ENCODE measurements around the gene OR51B2. TPM values are rescaled to one million over a fixed set of nuclear protein-coding genes. Genes with fewer than 3 reads are reported as not detected.
"Not testable (repeated sequence)": the region's sequence is repeated elsewhere in the genome, so short reads cannot be mapped to it uniquely, and the experiment has no call there.

Gene OR51B2
- total RNA-seq: not detected

DNA sequence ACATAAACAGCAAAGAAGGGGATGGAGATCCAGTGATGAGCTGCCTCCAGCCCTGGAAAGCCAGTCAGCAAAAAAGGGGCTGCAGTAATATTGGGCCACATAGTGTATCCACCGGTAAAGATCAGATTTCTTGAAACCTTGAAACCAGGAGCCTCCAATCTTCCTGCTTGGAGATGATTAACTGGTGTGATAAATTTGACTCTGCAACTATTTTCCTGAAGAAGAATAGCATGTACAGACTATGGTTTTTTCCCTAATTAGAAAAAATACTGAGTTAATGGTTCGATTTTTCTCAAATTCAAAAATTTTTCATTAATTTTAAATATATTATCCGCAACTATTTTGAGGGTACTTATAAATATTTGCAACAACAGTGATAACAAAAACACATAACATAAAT is at the start of gene OR51B2:
OR51B2 (minus strand) TSS at position 101 of the 400 bp plus-strand sequence; CDS start at position 101, 0 bp downstream.
- no peak for DNase-seq (ENCODE audit: low spot score)

- DNase-seq (ENCODE audit: low spot score): no peak
These were observed 45.7 kb upstream of the OR51B2 start for GRCh38 chr11:5369789-5370188.

- DNase-seq (ENCODE audit: low spot score): no peak
These were observed 44.5 kb upstream of the OR51B2 start for GRCh38 chr11:5368502-5369043.

GRCh38 chr11:5367448-5368074 is 43.5 kb upstream of the OR51B2 start:
- no peak for DNase-seq (ENCODE audit: low spot score)

DNA sequence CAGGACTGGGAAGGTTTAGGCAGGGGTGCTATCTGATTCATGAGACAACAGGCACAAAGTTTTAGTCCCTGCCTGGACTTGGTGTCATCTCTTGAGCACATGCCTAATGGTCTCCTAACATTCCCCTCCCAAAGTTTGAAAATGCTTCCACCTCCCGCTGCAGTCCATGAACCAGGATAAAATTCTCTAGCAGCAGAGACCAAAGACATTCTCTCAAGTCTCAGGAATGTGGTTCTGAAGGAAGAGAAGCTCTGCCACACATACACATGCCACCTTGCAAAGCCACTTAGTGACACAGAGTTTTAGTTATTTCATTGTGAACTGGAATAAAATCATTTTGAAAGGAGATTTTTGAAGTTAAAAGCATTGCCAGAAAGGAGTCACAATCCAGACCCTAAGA is 42.8 kb upstream of the OR51B2 start:
- no peak for DNase-seq (ENCODE audit: low spot score)

DNA sequence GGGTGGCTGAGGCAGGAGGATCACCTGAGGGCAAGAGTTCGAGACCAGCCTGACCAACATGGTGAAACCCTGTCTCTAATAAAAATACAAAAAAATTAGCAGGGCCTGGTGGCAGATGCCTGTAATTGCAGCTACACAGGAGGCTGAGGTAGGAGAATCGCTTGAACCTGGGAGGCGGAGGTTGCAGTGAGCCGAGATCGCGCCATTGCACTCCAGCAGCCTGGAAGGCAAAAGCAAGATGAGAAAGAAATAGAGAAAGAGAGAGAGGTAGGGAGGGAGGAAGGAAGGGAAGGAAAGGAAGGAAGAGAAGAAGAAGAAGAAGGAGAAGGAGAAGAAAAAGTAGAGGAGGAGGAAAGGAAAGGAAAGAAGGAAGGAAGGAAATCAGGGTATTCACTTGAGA is 42.3 kb upstream of the OR51B2 start:
- DNase-seq (ENCODE audit: low spot score): not testable (repeated sequence)

DNA sequence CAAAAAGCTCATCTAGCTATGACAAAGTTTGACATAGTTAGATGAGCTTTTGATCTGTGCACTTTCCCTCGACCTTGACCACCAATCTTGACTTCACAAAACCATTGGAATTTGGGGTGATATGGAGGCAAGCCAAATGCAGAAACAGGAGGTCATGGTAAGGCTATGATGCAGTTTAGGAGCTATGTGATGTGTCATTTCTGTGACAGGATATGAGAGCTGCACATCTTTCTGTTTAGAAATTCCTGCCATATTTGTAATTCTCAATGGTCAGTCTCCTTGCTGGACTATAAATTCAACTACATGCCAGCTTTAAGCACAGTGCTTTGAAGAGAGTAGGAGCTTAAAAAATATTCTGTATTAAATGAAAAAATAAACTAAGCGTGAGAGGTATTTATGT is 40.1 kb upstream of the OR51B2 start:
- DNase-seq (ENCODE audit: low spot score): no peak

DNA sequence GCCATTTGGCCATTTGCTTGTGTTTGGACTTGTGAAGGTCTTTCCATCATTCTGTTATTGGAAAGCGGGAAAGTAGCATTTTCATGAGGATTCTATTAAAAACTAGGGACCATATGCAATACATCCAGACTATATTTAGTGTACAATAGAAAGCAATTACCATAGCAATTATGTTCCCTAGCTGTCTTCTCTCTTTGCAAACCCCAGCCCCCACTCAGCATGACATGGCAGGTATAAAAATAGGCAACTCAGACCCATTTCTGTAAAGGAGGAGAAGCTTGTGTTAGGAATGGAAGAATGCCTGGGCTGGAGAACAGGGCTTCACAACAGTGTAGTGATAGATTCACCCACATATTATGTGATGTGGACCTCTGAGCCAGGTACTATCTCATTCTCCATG is 39.6 kb upstream of the OR51B2 start:
- no peak for DNase-seq (ENCODE audit: low spot score)

DNA sequence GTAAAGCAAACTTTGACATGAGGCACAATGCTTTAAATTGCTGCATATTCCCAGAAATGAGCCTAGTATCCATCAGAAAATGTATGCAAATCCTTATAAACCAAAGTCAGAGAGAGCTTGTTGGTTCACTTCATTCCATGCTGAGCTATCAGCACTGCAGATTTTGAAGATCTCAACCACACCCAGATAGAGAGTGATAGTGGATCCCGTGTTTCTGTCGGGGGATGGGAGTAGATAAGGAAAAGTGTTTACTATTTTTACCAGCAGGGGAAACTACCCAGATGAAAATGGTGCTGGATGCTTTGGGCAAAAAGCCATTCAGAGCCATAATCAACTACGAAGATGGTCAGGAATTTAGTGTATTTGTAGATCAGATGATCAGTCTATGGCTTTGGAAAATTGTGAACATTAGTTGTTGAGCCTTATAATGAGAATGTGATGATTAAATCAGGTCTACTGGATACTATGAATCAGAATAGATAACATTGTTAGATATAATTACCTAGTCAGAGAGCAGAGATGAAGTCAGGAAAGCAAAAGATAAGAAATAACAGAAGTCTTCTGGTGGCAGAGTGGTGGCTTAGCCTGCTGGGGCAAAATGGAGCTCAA is 38.0 kb upstream of the OR51B2 start:
- no peak for DNase-seq (ENCODE audit: low spot score)

DNA sequence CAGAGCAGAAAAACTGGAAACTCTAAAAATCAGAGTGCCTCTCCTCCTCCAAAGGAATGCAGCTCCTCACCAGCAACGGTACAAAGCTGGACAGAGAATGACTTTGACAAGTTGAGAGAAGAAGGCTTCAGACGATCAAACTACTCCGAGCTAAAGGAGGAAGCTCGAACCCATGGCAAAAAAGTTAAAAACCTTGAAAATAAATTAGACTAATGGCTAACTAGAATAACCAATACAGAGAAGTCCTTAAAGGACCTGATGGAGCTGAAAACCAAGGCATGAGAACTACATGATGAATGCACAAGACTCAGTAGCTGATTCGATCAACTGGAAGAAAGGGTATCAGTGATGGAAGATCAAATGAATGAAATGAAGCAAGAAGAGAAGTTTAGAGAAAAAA is 31.9 kb upstream of the OR51B2 start:
- not testable (repeated sequence) for DNase-seq (ENCODE audit: low spot score)

GRCh38 chr11:5351208-5351607 is 27.1 kb upstream of the OR51B2 start, which contains the start of gene OR51B6:
TSS of gene OR51B6 (plus strand) at chr11:5351508. CDS start at chr11:5351508, 0 bp downstream.
- DNase-seq (ENCODE audit: low spot score): no peak

DNA sequence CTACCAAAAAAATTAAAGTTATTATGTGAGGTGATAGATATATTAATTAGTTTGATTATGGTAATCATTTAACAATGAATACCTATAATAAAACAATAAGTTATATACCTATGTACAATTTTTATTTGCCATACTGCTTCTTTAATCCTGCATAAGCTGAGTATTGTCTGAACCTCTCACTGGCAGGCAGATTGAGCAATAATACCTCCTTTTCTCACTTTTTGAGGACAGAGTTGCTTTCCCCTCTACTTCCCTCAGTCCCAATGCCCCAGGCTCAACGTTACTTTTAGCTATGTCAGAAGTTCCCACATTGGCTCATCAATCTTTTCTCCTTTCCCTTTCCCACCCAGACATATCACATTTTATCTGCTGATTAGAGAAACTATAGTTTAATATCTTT is 25.5 kb upstream of the OR51B2 start:
- DNase-seq (ENCODE audit: low spot score): no peak

DNA sequence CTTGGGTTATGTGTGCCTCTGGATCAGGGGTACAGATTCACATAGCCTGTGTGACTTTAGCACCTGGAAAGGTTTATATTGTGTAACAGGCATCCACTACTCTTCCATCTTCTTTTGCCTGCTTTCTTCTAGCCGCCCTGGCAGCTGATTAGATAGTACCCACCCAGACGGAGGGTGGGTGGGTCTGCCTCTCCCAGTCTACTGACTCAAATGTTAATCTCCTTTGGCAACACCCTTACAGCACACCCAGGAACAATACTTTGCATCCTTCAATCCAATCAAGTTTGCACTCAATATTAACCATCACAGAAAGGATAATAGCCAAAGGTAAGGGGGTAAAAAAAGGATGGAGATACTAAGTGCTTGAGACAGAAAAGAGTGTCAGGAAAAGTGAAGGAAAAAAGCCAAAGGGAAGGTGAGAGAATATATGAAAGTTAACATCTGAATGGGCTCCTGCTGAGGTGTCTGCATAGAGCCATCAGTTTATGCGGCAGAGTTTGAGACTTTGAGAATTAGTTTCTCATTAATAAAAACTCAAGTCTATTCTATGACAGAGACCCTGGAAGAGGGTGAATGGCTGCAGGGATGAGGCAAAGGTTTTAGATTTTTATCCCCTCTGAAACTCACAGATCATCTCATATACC is 24.6 kb upstream of the OR51B2 start:
- DNase-seq (ENCODE audit: low spot score): no peak

DNA sequence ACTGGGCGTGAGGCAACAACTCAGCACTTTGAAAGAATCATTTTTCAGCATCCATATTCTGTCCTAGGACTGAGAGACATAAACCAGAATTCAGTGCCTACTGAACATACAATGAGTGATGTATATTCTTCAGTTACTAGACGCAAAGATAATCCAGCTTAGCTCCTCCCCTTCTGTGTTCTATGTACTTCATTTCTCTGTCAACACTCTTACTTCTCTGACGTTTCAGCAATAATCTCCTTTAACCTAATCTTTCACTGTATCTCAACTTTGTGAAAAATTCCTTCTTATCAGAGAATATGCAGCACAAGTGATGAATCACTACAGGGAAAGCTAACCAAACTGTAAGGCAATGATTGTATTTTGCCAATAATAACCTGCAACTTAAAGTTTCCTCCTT is 21.7 kb upstream of the OR51B2 start:
- no peak for DNase-seq (ENCODE audit: low spot score)

DNA sequence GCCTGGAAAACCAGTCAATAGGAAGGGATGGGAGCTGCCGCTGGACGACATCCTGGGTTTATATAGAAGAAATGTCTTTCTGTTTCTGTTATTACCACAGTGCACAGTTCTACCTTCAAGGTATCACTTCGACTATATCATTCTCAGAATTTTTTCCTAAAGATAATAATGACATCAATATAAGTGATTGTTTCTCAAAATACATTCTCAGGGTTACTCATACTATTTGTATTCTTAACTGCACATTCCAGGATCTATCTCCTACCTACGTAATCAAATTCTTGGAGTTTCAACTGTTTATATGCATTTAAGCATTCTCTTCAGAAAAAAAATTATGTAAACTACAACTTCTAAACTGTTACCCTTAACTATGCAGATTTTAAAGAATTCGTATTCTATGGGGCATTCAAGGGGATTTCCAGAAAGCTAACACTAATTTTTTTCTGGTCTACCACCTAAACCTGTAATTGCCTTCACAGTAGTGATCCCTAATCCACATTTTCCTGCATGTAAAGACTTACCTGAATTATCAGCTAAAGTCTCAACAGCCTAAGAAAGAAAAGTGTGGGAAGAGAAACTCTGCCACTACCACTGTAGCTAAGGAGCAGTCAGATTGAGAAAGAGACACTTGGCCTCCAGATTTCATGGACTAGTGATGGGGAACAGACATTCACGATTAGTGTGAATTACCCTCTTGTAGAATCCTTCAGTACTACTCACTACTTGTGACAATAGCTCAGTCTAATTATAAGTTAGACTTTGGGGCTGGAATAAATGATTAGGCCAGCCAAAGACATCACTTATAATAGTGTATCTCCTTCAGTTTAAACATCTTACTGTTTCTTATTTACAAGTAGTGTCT is 19.6 kb upstream of the OR51B2 start, which contains the start of gene OR51B5:
OR51B5 (minus strand) TSS at position 51 of the 862 bp plus-strand sequence; CDS start at position 51, 0 bp downstream.
- DNase-seq (ENCODE audit: low spot score): no peak

- DNase-seq (ENCODE audit: low spot score): no peak
These were observed 15.8 kb upstream of the OR51B2 start for GRCh38 chr11:5339771-5340322.

GRCh38 chr11:5337253-5337652 is 13.2 kb upstream of the OR51B2 start:
- not testable (repeated sequence) for DNase-seq (ENCODE audit: low spot score)

- no peak for DNase-seq (ENCODE audit: low spot score)
These were observed 12.2 kb upstream of the OR51B2 start for GRCh38 chr11:5336331-5336730.

DNA sequence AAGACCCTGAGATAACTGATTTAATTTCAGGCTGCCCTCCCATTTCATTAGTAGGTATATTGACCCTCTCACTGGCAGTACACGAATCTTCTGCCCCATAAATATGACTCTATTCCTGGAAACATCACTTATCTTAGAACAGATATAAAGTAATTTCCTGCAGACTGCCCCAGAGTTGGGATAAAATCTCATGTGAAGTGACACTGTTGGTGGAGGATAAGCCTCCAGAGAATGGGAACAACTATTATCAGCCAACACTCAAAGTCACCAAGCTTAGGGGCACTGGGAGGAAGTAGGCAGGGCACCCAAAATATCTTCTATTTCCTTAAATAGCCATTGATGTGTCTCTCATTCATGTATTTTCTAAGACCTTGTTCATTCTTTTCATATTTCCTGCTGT is 11.1 kb upstream of the OR51B2 start:
- no peak for DNase-seq (ENCODE audit: low spot score)

DNA sequence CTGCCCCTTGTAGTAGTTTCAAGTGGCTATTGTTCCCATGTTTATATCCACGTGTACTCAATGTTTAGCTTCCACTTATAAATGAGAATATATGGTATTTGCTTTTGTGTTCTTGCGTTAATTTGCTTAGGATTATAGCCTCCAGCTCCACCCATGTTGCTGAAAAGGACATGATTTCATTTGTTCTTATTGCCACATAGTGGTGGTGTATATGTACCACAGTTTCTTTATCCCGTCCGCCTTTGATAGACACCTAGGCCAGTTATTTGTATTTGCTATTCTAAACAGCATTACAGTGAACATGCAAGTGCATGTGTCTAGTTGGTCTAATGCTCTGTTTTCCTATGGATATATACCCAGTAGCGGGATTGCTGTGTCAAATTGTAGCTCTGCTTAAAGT is 6.8 kb downstream of the OR51B2 start:
- DNase-seq (ENCODE audit: low spot score): no peak

GRCh38 chr11:5313326-5314023 is 10.6 kb downstream of the OR51B2 start:
- not testable (repeated sequence) for DNase-seq (ENCODE audit: low spot score)

Measured in mucosa of gallbladder (tissue), 1 donor.